Keratinocyte (primary cell): ENCODE data around the gene GAN. TPM values are rescaled to one million over a fixed set of nuclear protein-coding genes. Genes with fewer than 3 reads are reported as not detected.

Experiments used
- DNase-seq: peaks from one replicate; pipeline ENCODE4 v3.0.0-alpha.2; 2011; ENCODE audit warnings: low read depth, missing footprints, low spot score
- FAIRE-seq: peaks from 2 replicates; lab custom pipeline; 2011; peaks lifted over from hg19 to GRCh38; lab: Jason Lieb, UNC
- H2AFZ ChIP-seq: 2 replicates; pipeline ENCODE4 v1.6.0; 2012; ENCODE audit warnings: low read length, control low read depth, inconsistent platforms; ENCODE audit not compliant: control insufficient read depth
- H3K27ac ChIP-seq: 2 replicates; pipeline ENCODE4 v1.5.1; 2011; ENCODE audit warnings: low read length; ENCODE audit not compliant: control insufficient read depth, insufficient read depth
- H3K27me3 ChIP-seq: 3 replicates; pipeline ENCODE4 v1.6.0; 2011; ENCODE audit warnings: low read length; ENCODE audit not compliant: control insufficient read depth, insufficient read depth; ENCODE audit errors: extremely low read depth
- H3K36me3 ChIP-seq, 2 experiments: 2 replicates in 1 of 2; 3 replicates in 1 of 2; pipeline ENCODE4 v1.5.1; 2011; ENCODE audit warnings: low read length in 2 of 2, mild to moderate bottlenecking in 1 of 2; ENCODE audit not compliant: control insufficient read depth in 2 of 2, insufficient read depth in 2 of 2; ENCODE audit errors: extremely low read depth in 1 of 2
- H3K4me1 ChIP-seq: 3 replicates; pipeline ENCODE4 v1.5.1; 2011; ENCODE audit warnings: low read length; ENCODE audit not compliant: control insufficient read depth, insufficient read depth; ENCODE audit errors: extremely low read depth
- H3K4me2 ChIP-seq: 3 replicates; pipeline ENCODE4 v1.6.0; 2011; ENCODE audit warnings: low read depth, low read length; ENCODE audit not compliant: control insufficient read depth, insufficient read depth; ENCODE audit errors: extremely low read depth
- H3K4me3 ChIP-seq, 3 experiments: fragments of 200-600 bp in 1 of 3; sonication (generic) in 1 of 3; 2 replicates in 2 of 3; 3 replicates in 1 of 3; pipeline ENCODE4 v1.5.1; 2011 to 2016; ENCODE audit warnings: low read length in 3 of 3, mild to moderate bottlenecking in 3 of 3, control low read depth in 2 of 3, inconsistent platforms in 1 of 3, low read depth in 1 of 3, mixed read lengths in 1 of 3, mixed run types in 1 of 3, moderate library complexity in 1 of 3; ENCODE audit not compliant: control insufficient read depth in 2 of 3, insufficient read depth in 2 of 3; ENCODE audit errors: extremely low read depth in 1 of 3
- H3K79me2 ChIP-seq: 2 replicates; pipeline ENCODE4 v1.6.0; 2012; ENCODE audit warnings: low read length; ENCODE audit not compliant: control insufficient read depth, insufficient read depth
- H3K9ac ChIP-seq: 3 replicates; pipeline ENCODE4 v1.6.0; 2011; ENCODE audit warnings: low read length; ENCODE audit not compliant: control insufficient read depth, insufficient read depth; ENCODE audit errors: extremely low read depth
- H3K9me1 ChIP-seq: 3 replicates; pipeline ENCODE4 v1.6.0; 2011; ENCODE audit warnings: low read length; ENCODE audit not compliant: control insufficient read depth, insufficient read depth; ENCODE audit errors: extremely low read depth
- H3K9me3 ChIP-seq: 2 replicates; pipeline ENCODE4 v1.5.1; 2012; ENCODE audit warnings: low read depth, low read length; ENCODE audit not compliant: control insufficient read depth
- H4K20me1 ChIP-seq: 3 replicates; pipeline ENCODE4 v1.6.0; 2011; ENCODE audit warnings: low read length; ENCODE audit not compliant: control insufficient read depth, insufficient read depth; ENCODE audit errors: extremely low read depth
- EZH2 ChIP-seq: IDR thresholded peaks from one replicate; pipeline ENCODE4 v1.6.1; 2012; ENCODE audit warnings: inconsistent platforms, mild to moderate bottlenecking, low read length, moderate library complexity
- dilution Hi-C: fragments of 300-500 bp; cut with MboI; formaldehyde crosslinking; loops from one replicate; pipeline ENCODE4 v1.7.0; 2020; ENCODE audit warnings: low sequenced_read_pairs; ENCODE audit not compliant: extremely low pct_ligation_motif_present
- polyA plus RNA-seq, 5 experiments: library from polyadenylated mRNA; depleted of rRNA in 3 of 5; stranded (reverse) in 3 of 5; stranded (forward) in 1 of 5; unstranded in 1 of 5; fragments of >200 nt; gene quantifications; 1 replicate in 1 of 5; 2 replicates in 3 of 5; 3 replicates in 1 of 5; pipeline versions ENCODE4 v1.2.1 to v1.2.3, GENCODE V29; 2011 to 2012; ENCODE audit warnings: missing spikeins in 2 of 5, low read depth in 1 of 5, low replicate concordance in 1 of 5
- TF ChIP-seq, protein P1 (sequence below), 3 experiments: IDR thresholded peaks in 1 of 3; conservative IDR thresholded peaks in 1 of 3; optimal IDR thresholded peaks in 1 of 3; 2 replicates in 2 of 3; 3 replicates in 1 of 3; pipeline versions ENCODE3 to v1.5.1; 2011; ENCODE audit warnings: low read length in 3 of 3, mild to moderate bottlenecking in 3 of 3, moderate library complexity in 2 of 3, control low read depth in 1 of 3, inconsistent platforms in 1 of 3; ENCODE audit not compliant: insufficient read depth in 2 of 3; ENCODE audit errors: extremely low read depth in 1 of 3

GAN gene
- polyA plus RNA-seq, 1 donor (not counting 4 experiments of a cell fraction or from before 2014, with no cell fraction given), result 6.5 TPM

DNA sequence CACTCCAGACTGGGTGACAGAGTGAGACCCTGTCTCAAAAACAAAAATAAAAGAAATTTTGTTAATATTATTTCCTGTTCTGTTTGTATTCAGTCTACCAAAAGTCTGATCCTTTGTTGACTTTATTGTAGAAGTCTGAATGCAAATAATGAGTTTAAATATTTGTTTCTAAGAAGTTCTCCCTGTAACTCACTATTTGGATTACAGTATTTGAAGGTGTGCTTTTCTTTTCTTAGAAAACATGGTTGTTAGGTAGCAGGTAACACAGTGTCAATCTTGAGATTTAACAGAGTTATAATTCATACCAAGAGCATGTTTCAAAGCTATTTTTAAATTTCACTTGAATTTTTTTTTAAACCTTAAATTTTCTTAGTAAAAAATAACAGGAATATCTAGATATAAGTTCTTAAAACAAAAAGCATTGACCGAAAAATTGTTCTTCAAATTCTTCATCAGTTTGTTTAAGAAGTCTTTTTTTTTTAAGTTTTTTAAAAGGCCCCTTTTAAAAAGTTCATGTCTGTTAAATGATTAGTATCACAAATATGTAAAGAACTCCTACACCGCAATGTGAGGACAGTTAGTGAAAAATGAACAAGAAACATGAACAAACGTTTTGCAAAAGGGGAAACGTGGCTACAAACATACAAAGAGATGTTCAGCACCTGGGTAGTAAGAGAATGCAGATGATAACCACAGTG is 35.0 kb downstream of the GAN start:
- Histone ChIP-seq H3K36me3 (peaks cover 5 to 7% of the 10 kb centered on the region in 2 experiments), H3K4me3 (no peak overlapping the region), H3K27me3 (no peaks in the 10 kb centered on the region), H4K20me1 (no peaks in the 10 kb centered on the region), H3K9me3 (peaks cover 6% of the 10 kb centered on the region), H3K27ac (no peak overlapping the region), H2AFZ (no peak overlapping the region), H3K9ac (no peak overlapping the region), H3K9me1 (no peaks in the 10 kb centered on the region), H3K79me2 (peaks cover 10% of the 10 kb centered on the region), H3K4me1 (no peaks in the 10 kb centered on the region), H3K4me2 (no peak overlapping the region)
- no peak for TF ChIP-seq EZH2
- TF ChIP-seq, protein P1, sequence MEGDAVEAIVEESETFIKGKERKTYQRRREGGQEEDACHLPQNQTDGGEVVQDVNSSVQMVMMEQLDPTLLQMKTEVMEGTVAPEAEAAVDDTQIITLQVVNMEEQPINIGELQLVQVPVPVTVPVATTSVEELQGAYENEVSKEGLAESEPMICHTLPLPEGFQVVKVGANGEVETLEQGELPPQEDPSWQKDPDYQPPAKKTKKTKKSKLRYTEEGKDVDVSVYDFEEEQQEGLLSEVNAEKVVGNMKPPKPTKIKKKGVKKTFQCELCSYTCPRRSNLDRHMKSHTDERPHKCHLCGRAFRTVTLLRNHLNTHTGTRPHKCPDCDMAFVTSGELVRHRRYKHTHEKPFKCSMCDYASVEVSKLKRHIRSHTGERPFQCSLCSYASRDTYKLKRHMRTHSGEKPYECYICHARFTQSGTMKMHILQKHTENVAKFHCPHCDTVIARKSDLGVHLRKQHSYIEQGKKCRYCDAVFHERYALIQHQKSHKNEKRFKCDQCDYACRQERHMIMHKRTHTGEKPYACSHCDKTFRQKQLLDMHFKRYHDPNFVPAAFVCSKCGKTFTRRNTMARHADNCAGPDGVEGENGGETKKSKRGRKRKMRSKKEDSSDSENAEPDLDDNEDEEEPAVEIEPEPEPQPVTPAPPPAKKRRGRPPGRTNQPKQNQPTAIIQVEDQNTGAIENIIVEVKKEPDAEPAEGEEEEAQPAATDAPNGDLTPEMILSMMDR (optimal IDR thresholded peaks at IDR 0.05 in 1 of 3, IDR thresholded peaks at IDR 0.05 in 1 of 3, conservative IDR thresholded peaks at IDR 0.05 in 1 of 3; ENCODE audit: extremely low read depth in 1 of 3, insufficient read depth in 2 of 3, low read length in 3 of 3), result no peak
- dilution Hi-C loops, result no loop called here
- no peak for DNase-seq
- no peak for FAIRE-seq

DNA sequence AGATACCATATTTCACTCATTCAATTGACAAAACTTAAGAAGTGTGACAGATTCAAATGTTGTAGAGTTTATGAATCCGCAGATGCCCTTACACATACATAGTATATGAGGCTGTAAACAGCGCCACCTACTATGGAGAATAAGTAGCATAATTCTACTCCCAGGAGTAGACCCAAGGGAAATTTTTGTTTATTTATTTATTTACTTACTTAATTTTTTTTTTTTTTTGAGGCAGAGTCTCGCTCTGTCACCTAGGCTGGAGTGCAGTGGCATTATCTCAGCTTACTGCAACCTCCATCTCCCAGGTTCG is 35.5 kb downstream of the GAN start:
- H3K4me2 ChIP-seq, result no peak overlapping the region
- TF ChIP-seq EZH2, result no peak
- TF ChIP-seq, protein P1 (optimal IDR thresholded peaks at IDR 0.05 in 1 of 3, IDR thresholded peaks at IDR 0.05 in 1 of 3, conservative IDR thresholded peaks at IDR 0.05 in 1 of 3; ENCODE audit: extremely low read depth in 1 of 3, insufficient read depth in 2 of 3, low read length in 3 of 3), result peak in 1 of 3 experiments; percentile 8
- H3K9ac ChIP-seq, result no peak overlapping the region
- H3K9me1 ChIP-seq, result no peaks in the 10 kb centered on the region
- H2AFZ ChIP-seq, result no peak overlapping the region
- no peak overlapping the region for H3K27ac ChIP-seq
- no peak for DNase-seq
- H3K4me3 ChIP-seq, result no peak overlapping the region
- H3K27me3 ChIP-seq, result no peaks in the 10 kb centered on the region
- H3K4me1 ChIP-seq, result no peaks in the 10 kb centered on the region
- peaks cover 10% of the 10 kb centered on the region for H3K79me2 ChIP-seq
- FAIRE-seq, result no peak
- peaks cover 6% of the 10 kb centered on the region for H3K9me3 ChIP-seq
- peaks cover 5 to 10% of the 10 kb centered on the region in 2 experiments for H3K36me3 ChIP-seq
- dilution Hi-C loops, result no loop called here
- no peaks in the 10 kb centered on the region for H4K20me1 ChIP-seq
